Measurements from ENCODE around the gene EGFL7.

Gene EGFL7

DNA sequence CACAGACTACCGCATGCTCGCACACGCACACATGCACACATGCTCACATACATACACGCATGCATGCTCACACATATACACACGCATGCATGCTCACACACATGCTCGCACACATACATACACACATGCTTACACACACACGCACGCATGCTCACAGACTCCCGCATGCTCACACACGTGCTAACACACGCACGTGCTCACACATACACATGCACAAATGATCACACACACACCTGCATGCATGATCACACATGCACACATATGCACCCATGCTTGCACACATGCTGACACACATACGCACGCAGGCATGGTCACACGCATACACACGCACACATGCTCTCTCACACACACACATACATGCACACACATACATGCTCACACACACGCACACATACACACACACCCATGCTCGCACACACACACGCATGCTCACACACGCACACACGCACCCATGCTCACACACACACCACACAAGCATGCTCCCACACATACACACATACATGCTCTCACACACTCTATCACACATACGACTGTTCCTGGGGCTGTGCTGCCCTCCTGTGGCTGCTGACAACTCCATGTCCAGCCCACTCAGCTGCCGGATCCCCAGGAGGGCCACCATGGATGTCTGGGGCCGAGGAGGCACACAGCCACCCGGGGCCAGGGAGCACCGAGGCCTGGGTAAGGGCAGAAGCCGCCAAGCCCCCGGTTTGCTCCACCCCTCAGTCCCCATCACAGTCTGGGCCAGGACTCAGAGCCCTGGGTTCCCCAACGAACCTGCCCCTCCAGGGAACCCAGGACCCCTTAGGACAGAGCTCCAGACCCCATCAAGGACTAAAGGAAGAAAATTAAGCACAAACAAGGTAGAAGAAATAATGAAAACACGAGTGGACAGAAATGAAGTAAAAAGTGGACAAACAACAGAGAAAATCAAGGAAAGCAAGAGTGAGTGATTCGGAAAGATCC is 31.4 kb upstream of the EGFL7 start (continued):
- TF ChIP-seq, protein P1, sequence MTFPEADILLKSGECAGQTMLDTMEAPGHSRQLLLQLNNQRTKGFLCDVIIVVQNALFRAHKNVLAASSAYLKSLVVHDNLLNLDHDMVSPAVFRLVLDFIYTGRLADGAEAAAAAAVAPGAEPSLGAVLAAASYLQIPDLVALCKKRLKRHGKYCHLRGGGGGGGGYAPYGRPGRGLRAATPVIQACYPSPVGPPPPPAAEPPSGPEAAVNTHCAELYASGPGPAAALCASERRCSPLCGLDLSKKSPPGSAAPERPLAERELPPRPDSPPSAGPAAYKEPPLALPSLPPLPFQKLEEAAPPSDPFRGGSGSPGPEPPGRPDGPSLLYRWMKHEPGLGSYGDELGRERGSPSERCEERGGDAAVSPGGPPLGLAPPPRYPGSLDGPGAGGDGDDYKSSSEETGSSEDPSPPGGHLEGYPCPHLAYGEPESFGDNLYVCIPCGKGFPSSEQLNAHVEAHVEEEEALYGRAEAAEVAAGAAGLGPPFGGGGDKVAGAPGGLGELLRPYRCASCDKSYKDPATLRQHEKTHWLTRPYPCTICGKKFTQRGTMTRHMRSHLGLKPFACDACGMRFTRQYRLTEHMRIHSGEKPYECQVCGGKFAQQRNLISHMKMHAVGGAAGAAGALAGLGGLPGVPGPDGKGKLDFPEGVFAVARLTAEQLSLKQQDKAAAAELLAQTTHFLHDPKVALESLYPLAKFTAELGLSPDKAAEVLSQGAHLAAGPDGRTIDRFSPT (tag by site-specific recombination; IDR thresholded peaks at IDR 0.05), result no peak
- TF ChIP-seq, protein P2, sequence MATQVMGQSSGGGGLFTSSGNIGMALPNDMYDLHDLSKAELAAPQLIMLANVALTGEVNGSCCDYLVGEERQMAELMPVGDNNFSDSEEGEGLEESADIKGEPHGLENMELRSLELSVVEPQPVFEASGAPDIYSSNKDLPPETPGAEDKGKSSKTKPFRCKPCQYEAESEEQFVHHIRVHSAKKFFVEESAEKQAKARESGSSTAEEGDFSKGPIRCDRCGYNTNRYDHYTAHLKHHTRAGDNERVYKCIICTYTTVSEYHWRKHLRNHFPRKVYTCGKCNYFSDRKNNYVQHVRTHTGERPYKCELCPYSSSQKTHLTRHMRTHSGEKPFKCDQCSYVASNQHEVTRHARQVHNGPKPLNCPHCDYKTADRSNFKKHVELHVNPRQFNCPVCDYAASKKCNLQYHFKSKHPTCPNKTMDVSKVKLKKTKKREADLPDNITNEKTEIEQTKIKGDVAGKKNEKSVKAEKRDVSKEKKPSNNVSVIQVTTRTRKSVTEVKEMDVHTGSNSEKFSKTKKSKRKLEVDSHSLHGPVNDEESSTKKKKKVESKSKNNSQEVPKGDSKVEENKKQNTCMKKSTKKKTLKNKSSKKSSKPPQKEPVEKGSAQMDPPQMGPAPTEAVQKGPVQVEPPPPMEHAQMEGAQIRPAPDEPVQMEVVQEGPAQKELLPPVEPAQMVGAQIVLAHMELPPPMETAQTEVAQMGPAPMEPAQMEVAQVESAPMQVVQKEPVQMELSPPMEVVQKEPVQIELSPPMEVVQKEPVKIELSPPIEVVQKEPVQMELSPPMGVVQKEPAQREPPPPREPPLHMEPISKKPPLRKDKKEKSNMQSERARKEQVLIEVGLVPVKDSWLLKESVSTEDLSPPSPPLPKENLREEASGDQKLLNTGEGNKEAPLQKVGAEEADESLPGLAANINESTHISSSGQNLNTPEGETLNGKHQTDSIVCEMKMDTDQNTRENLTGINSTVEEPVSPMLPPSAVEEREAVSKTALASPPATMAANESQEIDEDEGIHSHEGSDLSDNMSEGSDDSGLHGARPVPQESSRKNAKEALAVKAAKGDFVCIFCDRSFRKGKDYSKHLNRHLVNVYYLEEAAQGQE (tag by site-specific recombination; IDR thresholded peaks at IDR 0.05), result no peak
- TF ChIP-seq SETDB1 (IDR thresholded peaks at IDR 0.05; ENCODE audit: insufficient read length, low read length) (no peak), GFI1B (tag by site-specific recombination; IDR thresholded peaks at IDR 0.05) (no peak), ZNF530 (tag by site-specific recombination; IDR thresholded peaks at IDR 0.05; ENCODE audit: low read depth) (no peak), ZNF223 (tag by site-specific recombination; IDR thresholded peaks at IDR 0.05) (no peak), ZNF747 (tag by site-specific recombination; IDR thresholded peaks at IDR 0.05) (peak; percentile 21; the same call in 1 of the 2 replicates), EGR2 (tag by site-specific recombination; IDR thresholded peaks at IDR 0.05; ENCODE audit: low read depth) (peak; percentile 92), ZBTB1 (tag by site-specific recombination; IDR thresholded peaks at IDR 0.05) (no peak), ZBTB7A (tag by site-specific recombination; IDR thresholded peaks at IDR 0.05; ENCODE audit: low read depth) (no peak), ZNF529 (tag by site-specific recombination; IDR thresholded peaks at IDR 0.05; ENCODE audit: insufficient replicate concordance) (no peak), ZNF10 (tag by site-specific recombination; IDR thresholded peaks at IDR 0.05) (no peak), ZNF555 (tag by site-specific recombination; conservative IDR thresholded peaks at IDR 0.05) (no peak), KLF16 (tag by site-specific recombination; IDR thresholded peaks at IDR 0.05) (peak; percentile 64; the same call in 1 of the 2 replicates), ZNF248 (tag by site-specific recombination; IDR thresholded peaks at IDR 0.05) (no peak), ZNF658 (tag by site-specific recombination; IDR thresholded peaks at IDR 0.05) (no peak), ZNF549 (tag by site-specific recombination; IDR thresholded peaks at IDR 0.05) (no peak), ZNF350 (tag by site-specific recombination; IDR thresholded peaks at IDR 0.05) (no peak), ZNF514 (tag by site-specific recombination; IDR thresholded peaks at IDR 0.05) (no peak)
- TF ChIP-seq, protein P3, sequence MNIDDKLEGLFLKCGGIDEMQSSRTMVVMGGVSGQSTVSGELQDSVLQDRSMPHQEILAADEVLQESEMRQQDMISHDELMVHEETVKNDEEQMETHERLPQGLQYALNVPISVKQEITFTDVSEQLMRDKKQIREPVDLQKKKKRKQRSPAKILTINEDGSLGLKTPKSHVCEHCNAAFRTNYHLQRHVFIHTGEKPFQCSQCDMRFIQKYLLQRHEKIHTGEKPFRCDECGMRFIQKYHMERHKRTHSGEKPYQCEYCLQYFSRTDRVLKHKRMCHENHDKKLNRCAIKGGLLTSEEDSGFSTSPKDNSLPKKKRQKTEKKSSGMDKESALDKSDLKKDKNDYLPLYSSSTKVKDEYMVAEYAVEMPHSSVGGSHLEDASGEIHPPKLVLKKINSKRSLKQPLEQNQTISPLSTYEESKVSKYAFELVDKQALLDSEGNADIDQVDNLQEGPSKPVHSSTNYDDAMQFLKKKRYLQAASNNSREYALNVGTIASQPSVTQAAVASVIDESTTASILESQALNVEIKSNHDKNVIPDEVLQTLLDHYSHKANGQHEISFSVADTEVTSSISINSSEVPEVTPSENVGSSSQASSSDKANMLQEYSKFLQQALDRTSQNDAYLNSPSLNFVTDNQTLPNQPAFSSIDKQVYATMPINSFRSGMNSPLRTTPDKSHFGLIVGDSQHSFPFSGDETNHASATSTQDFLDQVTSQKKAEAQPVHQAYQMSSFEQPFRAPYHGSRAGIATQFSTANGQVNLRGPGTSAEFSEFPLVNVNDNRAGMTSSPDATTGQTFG (tag by site-specific recombination; IDR thresholded peaks at IDR 0.05; ENCODE audit: borderline replicate concordance), result peak; percentile 36; the same call in 1 of the 2 replicates
- TF ChIP-seq, protein P4, sequence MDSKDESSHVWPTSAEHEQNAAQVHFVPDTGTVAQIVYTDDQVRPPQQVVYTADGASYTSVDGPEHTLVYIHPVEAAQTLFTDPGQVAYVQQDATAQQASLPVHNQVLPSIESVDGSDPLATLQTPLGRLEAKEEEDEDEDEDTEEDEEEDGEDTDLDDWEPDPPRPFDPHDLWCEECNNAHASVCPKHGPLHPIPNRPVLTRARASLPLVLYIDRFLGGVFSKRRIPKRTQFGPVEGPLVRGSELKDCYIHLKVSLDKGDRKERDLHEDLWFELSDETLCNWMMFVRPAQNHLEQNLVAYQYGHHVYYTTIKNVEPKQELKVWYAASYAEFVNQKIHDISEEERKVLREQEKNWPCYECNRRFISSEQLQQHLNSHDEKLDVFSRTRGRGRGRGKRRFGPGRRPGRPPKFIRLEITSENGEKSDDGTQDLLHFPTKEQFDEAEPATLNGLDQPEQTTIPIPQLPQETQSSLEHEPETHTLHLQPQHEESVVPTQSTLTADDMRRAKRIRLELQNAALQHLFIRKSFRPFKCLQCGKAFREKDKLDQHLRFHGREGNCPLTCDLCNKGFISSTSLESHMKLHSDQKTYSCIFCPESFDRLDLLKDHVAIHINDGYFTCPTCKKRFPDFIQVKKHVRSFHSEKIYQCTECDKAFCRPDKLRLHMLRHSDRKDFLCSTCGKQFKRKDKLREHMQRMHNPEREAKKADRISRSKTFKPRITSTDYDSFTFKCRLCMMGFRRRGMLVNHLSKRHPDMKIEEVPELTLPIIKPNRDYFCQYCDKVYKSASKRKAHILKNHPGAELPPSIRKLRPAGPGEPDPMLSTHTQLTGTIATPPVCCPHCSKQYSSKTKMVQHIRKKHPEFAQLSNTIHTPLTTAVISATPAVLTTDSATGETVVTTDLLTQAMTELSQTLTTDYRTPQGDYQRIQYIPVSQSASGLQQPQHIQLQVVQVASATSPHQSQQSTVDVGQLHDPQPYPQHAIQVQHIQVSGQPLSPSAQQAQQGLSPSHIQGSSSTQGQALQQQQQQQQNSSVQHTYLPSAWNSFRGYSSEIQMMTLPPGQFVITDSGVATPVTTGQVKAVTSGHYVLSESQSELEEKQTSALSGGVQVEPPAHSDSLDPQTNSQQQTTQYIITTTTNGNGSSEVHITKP (tag by site-specific recombination; IDR thresholded peaks at IDR 0.05), result no peak
- TF ChIP-seq, protein P5, sequence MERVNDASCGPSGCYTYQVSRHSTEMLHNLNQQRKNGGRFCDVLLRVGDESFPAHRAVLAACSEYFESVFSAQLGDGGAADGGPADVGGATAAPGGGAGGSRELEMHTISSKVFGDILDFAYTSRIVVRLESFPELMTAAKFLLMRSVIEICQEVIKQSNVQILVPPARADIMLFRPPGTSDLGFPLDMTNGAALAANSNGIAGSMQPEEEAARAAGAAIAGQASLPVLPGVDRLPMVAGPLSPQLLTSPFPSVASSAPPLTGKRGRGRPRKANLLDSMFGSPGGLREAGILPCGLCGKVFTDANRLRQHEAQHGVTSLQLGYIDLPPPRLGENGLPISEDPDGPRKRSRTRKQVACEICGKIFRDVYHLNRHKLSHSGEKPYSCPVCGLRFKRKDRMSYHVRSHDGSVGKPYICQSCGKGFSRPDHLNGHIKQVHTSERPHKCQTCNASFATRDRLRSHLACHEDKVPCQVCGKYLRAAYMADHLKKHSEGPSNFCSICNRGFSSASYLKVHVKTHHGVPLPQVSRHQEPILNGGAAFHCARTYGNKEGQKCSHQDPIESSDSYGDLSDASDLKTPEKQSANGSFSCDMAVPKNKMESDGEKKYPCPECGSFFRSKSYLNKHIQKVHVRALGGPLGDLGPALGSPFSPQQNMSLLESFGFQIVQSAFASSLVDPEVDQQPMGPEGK (tag by site-specific recombination; IDR thresholded peaks at IDR 0.05), result 0 out of 2 replicates have a peak, but pooled peaks have one; percentile 50
- TF ChIP-seq, protein P6, sequence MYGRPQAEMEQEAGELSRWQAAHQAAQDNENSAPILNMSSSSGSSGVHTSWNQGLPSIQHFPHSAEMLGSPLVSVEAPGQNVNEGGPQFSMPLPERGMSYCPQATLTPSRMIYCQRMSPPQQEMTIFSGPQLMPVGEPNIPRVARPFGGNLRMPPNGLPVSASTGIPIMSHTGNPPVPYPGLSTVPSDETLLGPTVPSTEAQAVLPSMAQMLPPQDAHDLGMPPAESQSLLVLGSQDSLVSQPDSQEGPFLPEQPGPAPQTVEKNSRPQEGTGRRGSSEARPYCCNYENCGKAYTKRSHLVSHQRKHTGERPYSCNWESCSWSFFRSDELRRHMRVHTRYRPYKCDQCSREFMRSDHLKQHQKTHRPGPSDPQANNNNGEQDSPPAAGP (tag by site-specific recombination; IDR thresholded peaks at IDR 0.05), result peak; percentile 84

All from HEK293 (cell line).